IMR-90 (cell line): ENCODE results near the gene TNFRSF1A. TPM values are rescaled to one million over a fixed set of nuclear protein-coding genes. Genes with fewer than 3 reads are reported as not detected.

ENCODE experiments used
- ATAC-seq: fragments of 200-7000 bp; cut with Tn5 transposase; 2 replicates; pipeline ENCODE4 v1.9.1; 2020; ENCODE audit warnings: low read depth, mild to moderate bottlenecking, moderate library complexity
- BruUV-seq: library from RNA; stranded (reverse); fragments of 400-500 nt; replicated peaks from 2 replicates; lab custom pipeline; 2021; lab: Mats Ljungman, UMichigan
- CTCF ChIA-PET: fragments of 300-600 bp; formaldehyde crosslinking; extraction: SDS; loops from one replicate; lab custom pipeline; 2021; ENCODE audit warnings: antibody characterized with exemption; lab: Yijun Ruan, JAX
- POLR2A ChIA-PET: fragments of 300-600 bp; sonication (Branson Sonifier 250); formaldehyde crosslinking; loops from one replicate; lab custom pipeline; 2022; ENCODE audit warnings: antibody characterized with exemption; ENCODE audit not compliant: unreplicated experiment; lab: Charles Lee
- DNase-seq: peaks from one replicate; pipeline ENCODE4 v3.0.0; 2013
- H2AFZ ChIP-seq: replicated peaks from 2 replicates; pipeline ENCODE3; 2013; ENCODE audit warnings: low read length, mild to moderate bottlenecking; ENCODE audit not compliant: poor library complexity
- H2AK5ac ChIP-seq: 2 replicates; pipeline ENCODE4 v1.6.1; 2013; ENCODE audit warnings: low read depth, low read length, inconsistent platforms
- H2AK9ac ChIP-seq: replicated peaks from 2 replicates; pipeline ENCODE3; 2013; ENCODE audit warnings: mild to moderate bottlenecking, low read depth, low read length, moderate library complexity; ENCODE audit not compliant: poor library complexity
- H2BK120ac ChIP-seq: 2 replicates; pipeline ENCODE4 v1.6.1; 2013; ENCODE audit warnings: low read depth, low read length, inconsistent platforms
- H2BK15ac ChIP-seq: 3 replicates; pipeline ENCODE4 v1.6.1; 2013; ENCODE audit warnings: low read depth, low read length, inconsistent platforms
- H2BK20ac ChIP-seq: 2 replicates; pipeline ENCODE4 v1.6.1; 2013; ENCODE audit warnings: low read depth, mild to moderate bottlenecking, inconsistent platforms, low read length, moderate library complexity
- H2BK5ac ChIP-seq: 2 replicates; pipeline ENCODE4 v1.6.1; 2013; ENCODE audit warnings: mild to moderate bottlenecking, low read depth, low read length, inconsistent platforms; ENCODE audit not compliant: poor library complexity, severe bottlenecking
- H3K14ac ChIP-seq: replicated peaks from 2 replicates; pipeline ENCODE4 v1.6.1; 2013; ENCODE audit warnings: low read depth, low read length, inconsistent platforms
- H3K18ac ChIP-seq: 2 replicates; pipeline ENCODE4 v1.6.1; 2013; ENCODE audit warnings: low read depth, low read length, control low read depth
- H3K23ac ChIP-seq: 2 replicates; pipeline ENCODE4 v1.6.1; 2013; ENCODE audit warnings: low read depth, low read length, inconsistent platforms
- H3K27ac ChIP-seq: 2 replicates; pipeline ENCODE4 v1.5.1; 2013; ENCODE audit warnings: mild to moderate bottlenecking, control low read depth, low read length; ENCODE audit not compliant: insufficient read depth
- H3K27me3 ChIP-seq: 2 replicates; pipeline ENCODE4 v1.6.1; 2013; ENCODE audit warnings: low read length; ENCODE audit not compliant: control insufficient read depth, insufficient read depth
- H3K36me3 ChIP-seq: 2 replicates; pipeline ENCODE4 v1.6.1; 2013; ENCODE audit warnings: low read length, mixed read lengths; ENCODE audit not compliant: control insufficient read depth, insufficient read depth
- H3K4ac ChIP-seq: 2 replicates; pipeline ENCODE4 v1.6.1; 2013; ENCODE audit warnings: low read depth, low read length, inconsistent platforms
- H3K4me1 ChIP-seq: 2 replicates; pipeline ENCODE4 v1.6.1; 2013; ENCODE audit warnings: low read length, mixed read lengths; ENCODE audit not compliant: control insufficient read depth, insufficient read depth
- H3K4me2 ChIP-seq: 2 replicates; pipeline ENCODE4 v1.6.1; 2013; ENCODE audit warnings: low read depth, mild to moderate bottlenecking, control low read depth, low read length, moderate library complexity
- H3K4me3 ChIP-seq: 2 replicates; pipeline ENCODE4 v1.5.1; 2013; ENCODE audit warnings: low read depth, mild to moderate bottlenecking, control low read depth, low read length, moderate library complexity; ENCODE audit not compliant: insufficient read depth
- H3K56ac ChIP-seq: 2 replicates; pipeline ENCODE4 v1.6.1; 2013; ENCODE audit warnings: low read length, inconsistent platforms; ENCODE audit not compliant: insufficient read depth; ENCODE audit errors: extremely low read depth
- H3K79me1 ChIP-seq, 2 experiments: 2 replicates each; pipeline ENCODE4 v1.6.1; 2013; ENCODE audit warnings: low read length in 2 of 2, inconsistent platforms in 1 of 2, low read depth in 1 of 2
- H3K9ac ChIP-seq: 2 replicates; pipeline ENCODE4 v1.6.1; 2013; ENCODE audit warnings: low read depth, low read length, control low read depth
- H3K9me1 ChIP-seq: 2 replicates; pipeline ENCODE4 v1.6.1; 2013; ENCODE audit warnings: low read length, inconsistent platforms; ENCODE audit not compliant: insufficient read depth
- H3K9me3 ChIP-seq: 2 replicates; pipeline ENCODE4 v1.6.1; 2013; ENCODE audit warnings: low read length; ENCODE audit not compliant: control insufficient read depth, insufficient read depth
- H4K20me1 ChIP-seq: 2 replicates; pipeline ENCODE4 v1.6.1; 2013; ENCODE audit warnings: low read length, inconsistent platforms; ENCODE audit not compliant: insufficient read depth
- H4K5ac ChIP-seq: 2 replicates; pipeline ENCODE4 v1.6.1; 2013; ENCODE audit warnings: mild to moderate bottlenecking, low read depth, low read length, control low read depth
- H4K8ac ChIP-seq, 2 experiments: 2 replicates each; pipeline ENCODE4 v1.6.1; 2013; ENCODE audit warnings: low read depth in 2 of 2, low read length in 2 of 2, control low read depth in 1 of 2, inconsistent platforms in 1 of 2
- H4K91ac ChIP-seq: 2 replicates; pipeline ENCODE4 v1.6.1; 2013; ENCODE audit warnings: low read depth, low read length, inconsistent platforms; ENCODE audit not compliant: insufficient read depth
- BHLHE40 ChIP-seq: fragments of 150-350 bp; IDR thresholded peaks from 2 replicates; pipeline ENCODE4 v1.6.1; 2016; ENCODE audit warnings: mild to moderate bottlenecking, low read depth, low read length
- MXI1 ChIP-seq: IDR thresholded peaks from 2 replicates; pipeline ENCODE4 v1.6.1; 2012; ENCODE audit warnings: low read depth, mild to moderate bottlenecking, low read length, moderate library complexity, borderline replicate concordance
- RAD21 ChIP-seq: IDR thresholded peaks from 2 replicates; pipeline ENCODE4 v1.6.1; 2012; ENCODE audit warnings: low read length, improper control_type of control experiment
- WGBS, 2 experiments: methylation state at CpG; one replicate each; pipeline versions ENCODE4 v1.1.5 to v1.1.7; 2013; ENCODE audit warnings: missing lambda C conversion rate in 2 of 2; ENCODE audit not compliant: insufficient read length in 1 of 2; ENCODE audit errors: extremely low coverage in 2 of 2; 5-methylcytosine and 5-hydroxymethylcytosine counted together
- dilution Hi-C: fragments of 300-500 bp; cut with HindIII; formaldehyde crosslinking; loops from one replicate; pipeline ENCODE4 v1.14.3; 2018; ENCODE audit warnings: low sequenced_read_pairs; ENCODE audit not compliant: unreplicated experiment
- in situ Hi-C: fragments of 300-500 bp; cut with MboI; formaldehyde crosslinking; loops from 3 replicates; pipeline ENCODE4 v1.14.3; 2019; ENCODE audit warnings: low sequenced_read_pairs, inconsistent platforms, mixed read lengths
- intact Hi-C: fragments of 100-400 bp; cut with micrococcal nuclease; formaldehyde crosslinking; loops from 2 replicates; pipeline ENCODE4 v1.10.0; 2022
- polyA plus RNA-seq, 3 experiments: library from polyadenylated mRNA; depleted of rRNA; stranded (reverse); fragments of >200 nt; gene quantifications; 2 replicates each; pipeline ENCODE4 v1.2.3, GENCODE V29; 2012; ENCODE audit warnings: low replicate concordance in 1 of 3
- total RNA-seq: library from RNA; depleted of rRNA; stranded (reverse); fragments of >200 nt; gene quantifications from 2 replicates; pipeline ENCODE4 v1.2.3, GENCODE V29; 2012

The TNFRSF1A gene
- total and polyA plus RNA-seq, 2 of the 4 experiments (the other 2 are of a cell fraction): 79.6 to 136 TPM

DNA sequence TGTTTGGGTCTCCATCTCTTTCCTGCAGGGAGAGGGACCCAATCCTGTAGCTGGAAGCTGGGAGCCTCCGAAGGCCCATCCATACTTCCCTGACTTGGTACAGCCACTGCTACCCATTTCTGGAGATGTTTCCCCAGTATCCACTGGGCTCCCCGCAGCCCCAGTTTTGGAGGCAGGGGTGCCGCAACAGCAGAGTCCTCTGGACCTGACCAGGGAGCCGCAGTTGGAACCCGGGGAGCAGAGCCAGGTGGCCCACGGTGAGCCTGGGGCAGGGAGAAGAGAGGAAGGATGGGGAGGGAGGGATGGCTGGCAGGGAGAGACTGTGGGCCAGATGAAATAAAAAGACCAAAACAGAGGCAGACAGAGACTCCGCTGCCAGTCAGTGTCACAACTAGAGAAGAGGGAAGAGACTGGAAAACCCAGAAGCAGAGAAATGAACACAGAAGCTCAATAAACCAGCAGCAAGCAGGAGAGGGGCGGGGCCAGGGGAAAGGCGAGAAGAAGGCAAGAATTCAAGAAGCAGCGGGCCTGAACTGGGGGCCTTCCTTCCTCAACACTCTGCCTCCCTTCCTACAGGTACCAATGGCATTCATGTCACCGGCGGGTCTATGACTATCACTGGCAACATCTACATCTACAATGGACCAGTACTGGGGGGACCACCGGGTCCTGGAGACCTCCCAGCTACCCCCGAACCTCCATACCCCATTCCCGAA lies 48.4 kb upstream of the TNFRSF1A start:
- Histone ChIP-seq H3K9me3 (no peaks in the 10 kb centered on the region), H2BK5ac (no peak overlapping the region), H3K4me3 (no peak overlapping the region), H3K14ac (no peak overlapping the region), H4K91ac (no peak overlapping the region), H3K4me1 (peaks cover 6% of the 10 kb centered on the region), H3K36me3 (peaks cover 62% of the 10 kb centered on the region), H3K23ac (no peak overlapping the region), H2BK20ac (no peak overlapping the region), H4K20me1 (peaks cover 4% of the 10 kb centered on the region; the same call in 1 of the 2 replicates), H3K79me1 (peaks cover 10 to 38% of the 10 kb centered on the region in 2 experiments; a peak in 3 of 4 replicates), H3K56ac (no peak overlapping the region), H2AFZ (no peak overlapping the region), H2AK9ac (peak overlapping the region; percentile 7), H3K27me3 (no peaks in the 10 kb centered on the region), H3K9me1 (peaks cover 23% of the 10 kb centered on the region), H3K9ac (no peak overlapping the region), H4K8ac (no peak overlapping the region), H2BK120ac (no peak overlapping the region), H2AK5ac (no peak overlapping the region), H3K4me2 (no peak overlapping the region), H3K27ac (no peak overlapping the region), H2BK15ac (no peak overlapping the region), H3K4ac (no peak overlapping the region), H4K5ac (no peak overlapping the region), H3K18ac (no peak overlapping the region)
- no TSS peak for BruUV-seq
- ChIA-PET CTCF (interaction anchor here (0.7 kb wide), 1 partner anchor 82 kb away, joined by 7 read pairs; no protein-coding TSS in a partner anchor), POLR2A (interaction anchor here (0.7 kb wide), 1 partner anchor 471 kb away, joined by 6 read pairs; no protein-coding TSS in a partner anchor)
- TF ChIP-seq BHLHE40: no peak
- no peak for TF ChIP-seq RAD21
- no peak for TF ChIP-seq MXI1
- dilution Hi-C loops: no loop called here
- DNase-seq (no peak), ATAC-seq (no peak)
- intact Hi-C loops: no loop called here
- 89% methylated on average over 7 of the region's 15 CpGs; no CpG with 5 or more reads in 1 of the 2 experiments for WGBS, 2 experiments
- in situ Hi-C loops: no loop called here
